Measurements from ENCODE around the gene LIX1L. TPM values are rescaled to one million over a fixed set of nuclear protein-coding genes. Genes with fewer than 3 reads are reported as not detected.

LIX1L gene
- total RNA-seq, 2 experiments from 2014 or later: 38.1 to 39.3 TPM

DNA sequence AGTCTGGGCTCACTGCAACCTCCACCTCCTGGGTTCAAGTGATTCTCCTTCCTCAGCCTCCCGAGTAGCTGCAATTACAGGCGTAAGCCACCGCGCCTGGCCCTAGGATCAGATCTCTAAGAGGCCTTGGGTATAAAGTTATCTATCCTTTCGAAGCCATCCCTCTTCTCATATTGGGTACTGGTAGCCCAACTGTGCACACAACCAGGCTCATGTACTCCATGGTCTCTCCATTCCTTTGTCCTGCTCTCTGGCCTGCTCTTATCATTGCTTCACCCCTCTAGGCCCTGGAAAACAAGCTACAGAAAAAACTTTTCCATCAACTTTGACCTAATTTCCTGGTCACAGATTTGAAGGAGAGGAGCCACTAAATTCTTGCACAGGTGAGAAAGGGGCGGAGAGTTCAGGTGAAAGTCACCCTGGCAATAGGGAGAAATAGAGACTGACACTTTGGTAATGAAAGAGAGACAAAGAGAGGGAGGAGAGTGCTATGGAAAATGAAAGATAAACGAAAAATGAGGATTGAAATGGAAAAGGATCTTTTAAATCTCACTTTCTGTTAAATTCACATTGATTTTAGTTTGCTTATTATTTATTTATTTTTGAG is 32.5 kb upstream of the LIX1L start:
- CTCF ChIA-PET: interaction anchor here (0.6 to 4.8 kb wide), 3 partner anchors 8 to 58 kb away, joined by 3 to 27 read pairs (median 3); no protein-coding TSS in a partner anchor
- POLR2A ChIA-PET: interaction anchor here (0.6 to 1.0 kb wide), 3 partner anchors 8 to 28 kb away, joined by 3 to 5 read pairs (median 5); partner anchors contain the start of genes ANKRD34A and POLR3GL

DNA sequence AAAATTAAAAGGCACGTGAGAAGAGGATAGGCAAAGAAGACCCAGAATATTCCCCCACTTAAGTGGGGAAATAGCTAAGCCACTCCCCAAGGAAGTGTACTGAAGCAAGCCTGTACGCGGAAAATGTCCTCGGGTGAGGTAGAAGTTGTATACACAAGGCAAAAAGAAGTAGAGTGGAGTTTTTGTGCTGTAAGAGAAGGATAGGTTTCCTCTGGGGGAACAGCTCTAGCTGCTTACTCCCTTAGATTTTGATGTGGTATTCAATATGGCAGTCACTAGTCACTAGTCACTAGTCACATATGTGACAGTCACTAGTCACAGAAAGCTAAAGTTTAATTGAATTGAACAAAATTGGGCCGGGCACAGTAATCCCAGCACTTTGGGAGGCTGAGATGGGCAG is 31.0 kb upstream of the LIX1L start:
- ChIA-PET POLR2A (interaction anchor here (0.7 to 1.1 kb wide), 2 partner anchors 8 to 9 kb away, joined by 3 to 6 read pairs; no protein-coding TSS in a partner anchor), CTCF (interaction anchor here (0.6 to 1.5 kb wide), 4 partner anchors 9 to 45 kb away, joined by 3 to 6 read pairs (median 4); no protein-coding TSS in a partner anchor)

DNA sequence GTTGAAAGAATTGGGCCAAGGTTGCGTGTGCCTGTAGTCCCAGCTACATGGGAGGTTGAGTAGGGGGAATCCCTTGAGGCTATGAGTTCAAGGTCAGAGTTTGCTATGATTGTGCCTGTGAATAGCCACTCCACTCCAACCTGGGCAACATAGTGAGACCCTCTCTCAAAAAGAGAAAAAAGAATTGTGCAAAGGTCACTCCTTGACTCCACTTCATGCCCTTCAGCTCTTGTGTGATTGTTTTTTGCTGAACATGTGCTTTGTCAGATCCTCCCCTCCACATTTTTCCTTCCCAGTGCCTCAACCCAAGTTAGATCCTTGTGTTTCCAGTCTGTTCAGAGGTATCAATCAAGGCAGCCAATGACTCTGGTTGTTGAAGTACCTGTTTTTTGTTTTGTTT is 30.1 kb upstream of the LIX1L start:
- ChIA-PET CTCF (interaction anchor here (1.5 kb wide), 1 partner anchor 16 kb away, joined by 4 read pairs; no protein-coding TSS in a partner anchor), POLR2A (interaction anchor here (0.7 kb wide), 2 partner anchors 9 to 24 kb away, joined by 3 to 4 read pairs; partner anchors contain the start of genes ANKRD34A and POLR3GL)

DNA sequence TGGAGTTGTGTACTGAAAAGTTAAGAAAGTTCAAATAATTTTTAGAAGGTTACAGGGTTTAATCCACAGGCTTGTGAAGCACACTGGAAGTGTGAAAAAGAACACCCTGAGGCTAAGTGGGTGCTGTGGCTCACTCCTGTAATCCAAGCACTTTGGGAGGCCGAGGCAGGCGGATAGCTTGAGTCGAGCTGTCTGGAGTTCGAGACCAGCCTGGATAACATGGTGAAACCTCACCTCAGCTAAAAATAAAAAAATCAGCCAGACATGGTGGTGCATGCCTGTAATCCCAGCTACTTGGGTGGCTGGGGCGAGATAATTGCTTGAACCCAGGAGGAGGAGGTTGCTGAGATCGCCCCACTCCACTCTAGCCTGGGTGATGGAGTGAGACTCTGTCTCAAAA is 28.7 kb upstream of the LIX1L start:
- CTCF ChIA-PET: interaction anchor here (0.7 to 1.1 kb wide), 3 partner anchors 8 to 23 kb away, joined by 3 to 5 read pairs (median 3); partner anchors contain the start of gene TXNIP
- POLR2A ChIA-PET: interaction anchor here (0.7 to 3.2 kb wide), 3 partner anchors 10 to 65 kb away, joined by 3 to 18 read pairs (median 5); partner anchors contain the start of gene TXNIP

DNA sequence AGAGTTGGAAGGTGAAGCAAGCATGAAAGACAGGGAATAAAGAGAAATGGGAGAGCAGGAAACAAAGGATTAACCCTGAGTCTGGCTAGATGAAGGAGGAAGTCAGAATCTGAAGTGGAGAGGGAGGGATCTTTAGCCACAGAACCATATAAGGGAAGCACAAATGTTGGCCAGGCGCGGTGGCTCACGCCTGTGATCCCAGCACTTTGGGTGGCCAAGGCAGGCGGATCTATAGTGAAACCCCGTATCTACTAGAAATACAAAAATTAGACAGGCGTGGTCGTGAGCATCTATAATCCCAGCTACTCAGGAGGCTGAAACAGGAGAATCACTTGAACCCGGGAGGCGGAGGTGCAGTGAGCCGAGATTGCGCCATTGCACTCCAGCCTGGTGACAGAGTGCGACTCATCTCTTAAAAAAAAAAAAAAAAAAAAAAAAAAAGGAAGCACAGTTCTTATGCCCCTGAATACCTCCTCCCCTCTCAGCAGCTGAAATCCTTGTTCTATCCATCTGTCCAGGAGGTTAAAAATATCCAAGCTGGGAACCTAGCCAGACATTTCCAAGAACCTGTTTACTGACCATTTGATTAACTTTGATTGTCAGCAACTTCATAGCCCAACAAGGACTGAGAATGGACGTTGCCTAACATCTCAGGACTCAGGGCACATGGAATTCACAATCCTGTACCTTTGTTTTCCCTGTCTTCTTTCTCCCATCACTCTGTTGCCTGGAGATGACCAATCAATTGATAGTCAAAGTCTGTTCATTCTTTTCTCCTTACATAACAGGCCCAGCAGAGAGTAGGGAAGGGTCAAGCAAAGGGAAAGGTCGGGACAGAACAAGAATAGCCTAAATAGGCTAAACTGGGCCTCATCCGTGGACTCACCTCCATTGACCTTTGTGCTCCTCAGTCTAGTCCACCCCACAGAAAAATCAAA is 28.0 kb upstream of the LIX1L start:
- ChIA-PET POLR2A (interaction anchor here (0.7 to 3.2 kb wide), 2 partner anchors 10 to 30 kb away, joined by 5 to 18 read pairs; partner anchors contain the start of gene TXNIP), CTCF (interaction anchor here (2.3 kb wide), 1 partner anchor 8 kb away, joined by 10 read pairs; no protein-coding TSS in a partner anchor)

DNA sequence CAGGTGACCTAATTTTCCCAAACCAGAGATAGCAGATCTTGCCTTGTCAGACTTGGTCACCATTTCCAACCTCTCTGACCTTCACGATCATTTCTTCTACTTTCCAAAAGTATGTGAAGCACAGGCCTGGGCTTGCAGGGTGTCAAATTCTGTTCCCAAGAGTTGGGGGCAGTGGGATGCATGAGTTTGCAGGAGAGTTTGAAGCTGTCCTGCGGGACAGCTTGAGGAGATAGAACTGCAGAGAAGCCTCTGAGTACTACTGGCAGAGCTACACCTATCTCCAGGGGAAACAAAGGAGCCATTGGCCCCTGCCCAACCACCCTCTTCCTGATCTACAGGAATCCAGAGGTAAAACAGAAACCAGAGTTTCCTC is 27.3 kb upstream of the LIX1L start:
- CTCF ChIA-PET: interaction anchor here (0.9 to 2.3 kb wide), 2 partner anchors 8 to 27 kb away, joined by 3 to 10 read pairs; partner anchors contain the start of gene LIX1L

DNA sequence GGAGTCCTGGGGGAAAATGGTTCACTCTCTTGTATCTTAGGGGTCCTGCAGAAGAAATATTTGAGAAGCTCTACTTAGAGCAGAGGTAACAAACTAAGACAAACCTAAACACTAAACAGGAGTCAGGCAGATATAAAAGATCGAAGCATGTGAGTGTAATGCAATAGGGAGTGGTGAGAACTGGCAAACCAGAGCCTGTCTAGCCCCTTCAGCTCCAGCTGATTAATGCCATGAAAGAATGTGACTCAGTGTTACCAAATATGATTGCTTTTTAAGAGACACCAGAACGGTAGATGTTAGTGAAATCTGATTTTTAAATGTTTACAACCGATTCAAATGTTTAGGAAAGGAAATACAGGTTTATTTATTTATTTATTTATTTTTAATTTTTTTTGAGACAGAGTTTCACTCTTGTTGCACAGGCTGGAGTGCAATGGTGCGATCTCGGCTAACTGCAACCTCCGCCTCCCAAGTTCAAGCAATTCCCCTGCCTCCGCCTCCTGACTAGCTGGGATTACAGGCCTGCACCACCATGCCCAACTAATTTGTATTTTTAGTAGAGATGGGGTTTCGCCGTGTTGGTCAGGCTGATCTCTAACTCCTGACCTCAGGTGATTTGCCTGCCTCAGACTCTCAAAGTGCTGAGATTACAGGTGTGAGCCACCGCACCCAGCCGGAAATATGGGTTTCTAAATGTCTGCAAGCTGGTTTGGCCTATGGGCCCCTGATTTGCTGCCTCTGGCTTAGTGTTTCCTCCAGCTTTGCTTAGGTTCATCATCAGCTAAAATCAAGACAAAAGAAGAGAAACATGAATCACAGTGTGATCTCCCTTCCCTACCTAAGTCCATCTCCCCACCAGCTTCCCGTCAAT is 26.4 kb upstream of the LIX1L start:
- ChIA-PET POLR2A (interaction anchor here (3.2 kb wide), 1 partner anchor 12 kb away, joined by 18 read pairs; the partner anchor contains the start of gene TXNIP), CTCF (interaction anchor here (0.9 to 2.3 kb wide), 2 partner anchors 9 to 26 kb away, joined by 3 to 10 read pairs; partner anchors contain the start of gene LIX1L)

More for the DNA sequence above, 27.3 kb upstream of the LIX1L start:
- POLR2A ChIA-PET: interaction anchor here (3.2 kb wide), 1 partner anchor 11 kb away, joined by 18 read pairs; the partner anchor contains the start of gene TXNIP

DNA sequence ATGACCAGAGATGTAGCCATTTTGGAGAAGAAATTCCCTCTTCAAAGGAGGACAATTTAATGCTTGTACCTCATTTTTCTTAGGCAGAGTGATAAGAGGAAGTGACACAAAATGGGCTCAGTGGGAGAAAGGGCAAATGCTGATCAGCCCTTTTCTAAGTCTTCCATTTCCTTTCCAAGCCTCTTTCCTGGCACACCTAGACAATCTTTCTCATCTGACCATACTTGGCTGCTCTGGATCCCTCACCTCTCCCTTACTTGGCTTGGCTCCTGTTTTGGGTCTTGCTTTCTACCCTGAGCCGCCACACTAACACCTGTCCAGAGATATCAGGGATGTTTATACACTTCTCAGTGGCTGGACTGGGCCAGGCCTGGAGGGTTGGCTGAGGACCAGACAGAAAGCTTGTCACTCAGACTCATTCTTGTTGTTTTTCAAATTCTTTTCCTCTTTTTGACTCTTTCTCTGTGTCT is 25.4 kb upstream of the LIX1L start:
- ChIA-PET CTCF (interaction anchor here (8.7 kb wide), 1 partner anchor 27 kb away, joined by 161 read pairs; no protein-coding TSS in a partner anchor), POLR2A (no interaction called here)

DNA sequence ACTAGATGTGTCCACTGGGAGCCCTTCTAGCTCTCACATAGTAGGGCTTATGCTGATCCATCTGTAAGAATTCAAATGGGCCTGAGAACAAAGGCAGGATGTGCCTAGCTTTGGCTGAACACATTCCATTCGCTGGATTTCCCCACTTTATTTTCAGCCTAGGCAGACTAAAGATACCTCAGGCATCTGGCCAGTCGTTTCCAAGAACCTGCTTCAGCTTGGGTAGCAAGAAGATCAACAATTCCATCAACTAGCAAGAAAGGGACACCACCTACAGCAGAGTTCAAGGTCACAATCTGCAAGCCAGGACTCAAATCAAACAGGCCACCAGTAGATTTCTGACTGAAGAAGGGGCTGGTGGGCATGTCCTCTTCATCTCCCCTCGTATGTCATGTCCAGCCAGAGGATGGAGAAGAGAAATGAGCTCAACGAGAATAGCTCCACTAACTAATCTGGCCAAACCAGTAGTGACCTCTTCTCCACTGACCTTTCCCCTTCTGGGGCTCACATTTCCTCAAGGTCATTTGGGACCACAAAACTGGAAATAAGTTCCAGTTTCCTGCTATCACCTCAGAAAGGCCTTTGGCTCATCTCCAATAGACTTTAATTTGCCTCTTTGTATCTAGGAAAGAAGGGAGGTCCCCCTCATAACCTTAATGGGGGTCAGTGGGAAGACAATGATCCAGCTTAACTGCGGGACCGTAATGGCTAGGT is 24.4 kb upstream of the LIX1L start:
- POLR2A ChIA-PET: interaction anchor here (1.0 to 1.1 kb wide), 3 partner anchors 8 to 20 kb away, joined by 4 to 5 read pairs (median 4); partner anchors contain the start of gene TXNIP
- CTCF ChIA-PET: interaction anchor here (1.3 to 8.7 kb wide), 4 partner anchors 9 to 28 kb away, joined by 3 to 161 read pairs (median 6); partner anchors contain the start of gene TXNIP

DNA sequence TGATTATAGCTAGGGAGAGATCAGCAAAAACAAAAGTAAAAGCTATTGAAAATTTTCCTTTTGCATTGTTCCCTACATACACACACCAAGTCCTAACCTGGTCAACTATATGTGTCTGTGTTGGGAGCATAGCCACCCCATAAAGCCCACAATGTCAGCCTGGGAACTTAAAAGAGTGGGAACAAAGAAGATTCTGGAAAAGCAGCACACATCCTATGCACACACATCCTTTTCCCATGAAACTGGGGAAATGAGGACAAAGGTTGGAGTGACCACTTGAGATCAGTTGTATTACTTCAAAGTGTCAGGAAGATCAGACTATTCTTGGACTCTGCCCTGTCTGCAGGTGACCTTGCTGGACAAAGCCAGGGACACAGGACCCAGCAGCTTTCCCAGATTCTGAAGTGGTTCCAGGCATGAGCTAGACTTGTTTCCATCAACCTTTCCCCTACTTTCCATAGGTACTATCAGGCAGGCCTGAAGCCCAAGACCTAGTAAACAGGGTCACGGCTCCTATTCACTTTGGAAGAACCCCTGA is 22.7 kb upstream of the LIX1L start:
- POLR2A ChIA-PET: interaction anchor here (0.6 to 3.7 kb wide), 9 partner anchors 8 to 123 kb away, joined by 3 to 28 read pairs (median 6); partner anchors contain the start of genes ANKRD34A, POLR3GL and TXNIP
- CTCF ChIA-PET: interaction anchor here (1.1 to 8.7 kb wide), 8 partner anchors 8 to 135 kb away, joined by 3 to 161 read pairs (median 28); partner anchors contain the start of genes ANKRD34A, NUDT17, POLR3GL and TXNIP

DNA sequence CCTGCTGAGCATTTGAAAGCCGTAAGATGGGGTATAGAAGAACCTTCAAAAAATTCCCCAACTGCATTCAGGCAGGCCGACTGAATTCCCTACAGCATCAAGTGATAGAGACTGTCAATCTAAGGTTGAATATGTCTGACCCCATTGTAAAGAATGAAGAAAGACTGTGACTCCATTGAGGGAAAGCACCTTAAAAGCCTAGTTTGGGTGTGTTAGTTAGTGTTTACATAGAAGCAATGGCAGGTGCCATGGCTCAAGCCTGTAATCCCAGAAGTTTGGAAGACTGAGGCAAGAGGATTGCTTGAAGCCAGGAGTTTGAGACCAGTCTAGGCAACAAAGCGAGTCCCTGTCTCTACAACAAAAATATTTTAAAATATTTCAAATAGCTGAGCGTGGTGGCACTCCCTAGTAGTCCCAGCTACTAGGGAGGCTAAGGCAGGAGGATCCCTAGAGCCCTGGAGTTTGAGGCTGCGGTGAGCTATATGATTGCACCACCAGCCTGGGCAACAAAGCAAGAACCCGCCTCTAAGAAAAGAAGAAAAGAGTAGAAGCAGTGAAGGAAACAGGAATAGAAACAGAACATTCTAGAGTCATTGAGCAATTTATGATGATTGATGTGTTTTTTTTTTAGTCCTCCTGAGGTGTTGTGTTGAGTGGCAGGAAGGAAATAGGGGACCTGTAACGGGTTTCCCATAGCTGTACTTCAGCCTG is 22.1 kb upstream of the LIX1L start:
- ChIA-PET CTCF (interaction anchor here (1.1 to 8.7 kb wide), 10 partner anchors 9 to 134 kb away, joined by 3 to 161 read pairs (median 18); partner anchors contain the start of genes ANKRD34A, NUDT17, POLR3GL and TXNIP), POLR2A (interaction anchor here (0.6 to 3.7 kb wide), 12 partner anchors 9 to 122 kb away, joined by 3 to 28 read pairs (median 6); partner anchors contain the start of genes ANKRD34A, POLR3GL and TXNIP)

DNA sequence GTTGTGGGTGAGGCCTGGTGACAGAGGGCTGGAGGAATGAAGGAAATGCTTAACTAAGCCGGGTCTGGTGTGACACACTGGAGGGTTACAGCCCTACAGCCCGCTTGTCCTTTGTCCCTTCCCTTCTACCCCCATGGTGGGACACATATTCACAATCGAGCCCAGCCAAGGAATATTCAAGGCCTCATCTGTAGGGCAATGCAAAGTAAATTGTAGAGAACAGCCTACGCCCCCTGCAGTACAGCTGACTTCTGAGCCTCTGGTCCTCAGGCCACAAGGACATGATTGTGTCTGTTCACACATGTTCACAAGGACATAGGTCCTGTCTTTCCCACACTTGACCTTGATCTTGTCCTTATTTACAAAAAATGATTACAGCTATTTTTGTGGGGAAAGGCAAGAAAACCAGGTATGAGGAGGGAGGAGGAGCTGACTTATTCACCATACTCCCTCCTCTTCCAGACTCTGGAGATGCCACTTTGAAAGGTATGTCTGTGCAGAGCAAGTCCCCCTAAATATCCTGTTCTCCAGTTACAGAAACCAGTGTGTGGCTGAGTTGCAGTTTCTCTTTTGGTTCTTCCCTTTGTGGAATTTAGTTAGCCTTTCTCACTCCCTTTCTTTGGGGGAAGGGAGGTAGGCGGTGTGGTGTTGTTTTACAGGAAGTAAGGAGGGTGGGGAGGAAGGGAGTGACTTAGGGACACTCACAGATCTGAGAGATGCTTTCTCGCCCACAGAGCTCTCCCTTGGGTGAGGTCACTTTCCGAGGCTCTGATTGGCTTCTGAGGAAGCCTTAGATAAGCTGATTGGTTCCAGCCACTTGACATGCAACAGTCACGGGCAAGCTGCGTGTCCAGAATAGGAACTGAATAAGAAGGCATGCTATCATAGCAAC is 21.3 kb upstream of the LIX1L start:
- CTCF ChIA-PET: interaction anchor here (1.1 to 8.7 kb wide), 14 partner anchors 8 to 134 kb away, joined by 3 to 161 read pairs (median 10); partner anchors contain the start of genes ANKRD34A, NUDT17, PEX11B and POLR3GL
- POLR2A ChIA-PET: interaction anchor here (1.0 to 3.7 kb wide), 12 partner anchors 10 to 121 kb away, joined by 3 to 28 read pairs (median 6); partner anchors contain the start of genes ANKRD34A, POLR3GL and TXNIP

DNA sequence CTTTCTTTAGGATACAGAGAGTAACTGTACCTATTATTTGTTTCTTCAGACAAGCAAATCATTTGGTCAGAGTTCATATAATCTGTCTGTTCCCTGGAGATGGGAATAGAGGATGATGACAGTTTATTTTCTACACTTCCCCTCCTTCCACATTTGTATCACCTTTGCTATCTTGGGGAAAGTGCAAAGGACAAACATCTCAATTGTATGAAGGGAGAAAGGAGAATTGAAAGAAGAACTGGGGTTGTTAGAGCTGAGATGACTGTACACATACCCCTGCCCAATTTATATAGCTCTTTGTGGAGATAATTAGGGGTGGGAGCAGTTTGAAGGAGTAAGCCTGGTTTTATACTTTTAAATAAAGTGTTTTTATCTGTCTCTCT is 20.6 kb upstream of the LIX1L start:
- ChIA-PET POLR2A (interaction anchor here (1.0 to 3.7 kb wide), 8 partner anchors 14 to 73 kb away, joined by 3 to 28 read pairs (median 6); partner anchors contain the start of gene TXNIP), CTCF (interaction anchor here (1.1 to 8.7 kb wide), 16 partner anchors 9 to 133 kb away, joined by 4 to 161 read pairs (median 9); partner anchors contain the start of genes ANKRD34A, LIX1L, NUDT17 and PEX11B)
